HepG2 (cell line): ENCODE measurements around the gene YKT6.

Experiments used
- CHCHD3 ChIP-seq: sonication (generic); formaldehyde crosslinking; IDR thresholded peaks from 2 replicates; pipeline ENCODE4 v1.8.0; 2022; ENCODE audit warnings: mild to moderate bottlenecking, missing genetic modification reagents, moderate library complexity
- E2F1 ChIP-seq: sonication (generic); formaldehyde crosslinking; IDR thresholded peaks from 2 replicates; pipeline ENCODE4 v1.5.0; 2020; ENCODE audit warnings: missing genetic modification reagents
- GABPA ChIP-seq, 2 experiments: IDR thresholded peaks; 2 replicates each; pipeline ENCODE4 v1.6.1; 2011 to 2016; ENCODE audit warnings: low read depth in 2 of 2, low read length in 1 of 2, missing biosample characterization in 1 of 2, missing genetic modification characterization in 1 of 2
- MTA3 ChIP-seq: sonication (generic); formaldehyde crosslinking; IDR thresholded peaks from 2 replicates; pipeline ENCODE4 v1.4.0; 2020; ENCODE audit warnings: missing genetic modification reagents
- POLR2A ChIP-seq, 2 experiments: IDR thresholded peaks; 2 replicates each; pipeline ENCODE4 v1.6.1; 2011; ENCODE audit warnings: low read depth in 2 of 2, low read length in 2 of 2, mild to moderate bottlenecking in 1 of 2, moderate library complexity in 1 of 2; ENCODE audit not compliant: insufficient read depth in 1 of 2
- PRDM15 ChIP-seq: sonication (generic); formaldehyde crosslinking; IDR thresholded peaks from 2 replicates; pipeline ENCODE4 v1.4.0; 2020; ENCODE audit warnings: missing genetic modification reagents
- USF2 ChIP-seq, 2 experiments: sonication (generic) in 1 of 2; formaldehyde crosslinking in 1 of 2; IDR thresholded peaks; 2 replicates each; pipeline versions ENCODE4 v1.5.1 to v1.6.1; 2011 to 2020; ENCODE audit warnings: borderline replicate concordance in 1 of 2, low read depth in 1 of 2, low read length in 1 of 2, mild to moderate bottlenecking in 1 of 2, missing genetic modification reagents in 1 of 2, moderate library complexity in 1 of 2
- ZNF510 ChIP-seq: sonication (generic); formaldehyde crosslinking; IDR thresholded peaks from 2 replicates; pipeline ENCODE4 v1.4.0; 2020; ENCODE audit warnings: low read depth, mild to moderate bottlenecking, missing genetic modification reagents

- TF ChIP-seq E2F1 (no peak), ZNF510 (CRISPR knock-in tag) (no peak), POLR2A (IDR thresholded peaks at IDR 0.05; ENCODE audit: insufficient read depth in 1 of 2, low read depth in 2 of 2, low read length in 2 of 2) (no peak), CHCHD3 (no peak), USF2 (IDR thresholded peaks at IDR 0.05; ENCODE audit: low read depth, low read length) (no peak), USF2 (CRISPR knock-in tag; IDR thresholded peaks at IDR 0.05; ENCODE audit: borderline replicate concordance) (no peak), PRDM15 (CRISPR knock-in tag) (no peak), MTA3 (no peak), GABPA (IDR thresholded peaks at IDR 0.05; ENCODE audit: low read depth, low read length) (no peak), GABPA (CRISPR knock-in tag; IDR thresholded peaks at IDR 0.05; ENCODE audit: low read depth) (no peak)
Measured at GRCh38 chr7:44235066-44235465, 34.3 kb downstream of the YKT6 start.
